ENCODE results near the gene EDC3.
"Not testable (repeated sequence)": the region's sequence is repeated elsewhere in the genome, so short reads cannot be mapped to it uniquely, and the experiment has no call there.

The EDC3 gene

DNA sequence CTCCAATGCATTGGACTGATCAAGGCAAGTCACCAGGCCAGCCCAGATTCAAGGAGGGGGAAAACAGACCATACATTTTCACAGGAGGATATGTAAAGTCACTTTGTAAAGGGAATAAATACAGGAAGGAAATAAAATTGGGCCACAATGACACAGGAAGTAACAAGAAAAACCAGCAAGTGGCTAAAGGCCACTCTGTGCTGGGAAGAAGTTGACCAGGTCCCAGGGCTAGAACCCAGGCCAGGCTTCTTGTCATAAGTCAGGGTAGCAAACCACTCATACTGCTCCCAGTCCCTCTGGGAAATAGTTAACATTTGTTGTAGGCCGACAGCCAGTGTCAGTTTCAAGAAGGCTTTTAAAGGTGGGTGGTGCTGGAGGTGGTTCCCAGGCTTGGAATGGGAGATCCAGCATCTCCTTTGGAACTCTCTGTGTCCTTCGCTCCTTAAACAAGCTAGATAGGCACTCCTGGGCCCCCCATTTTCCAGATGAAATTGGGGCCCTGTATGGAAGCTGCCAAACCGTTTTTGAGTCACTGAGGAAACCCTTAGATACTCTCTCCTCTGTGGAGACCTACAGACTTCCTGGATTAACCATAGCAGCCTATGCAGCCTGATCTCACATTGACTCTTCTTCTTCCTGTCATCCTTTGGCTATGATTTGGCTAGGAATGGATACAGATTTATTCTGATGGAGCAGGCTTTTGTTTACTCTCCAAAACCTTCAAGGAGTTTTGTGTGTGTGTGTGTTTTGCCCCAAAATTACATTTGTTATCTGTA, 14.7 kb upstream of the EDC3 start:
- no peak for DNase-seq

DNA sequence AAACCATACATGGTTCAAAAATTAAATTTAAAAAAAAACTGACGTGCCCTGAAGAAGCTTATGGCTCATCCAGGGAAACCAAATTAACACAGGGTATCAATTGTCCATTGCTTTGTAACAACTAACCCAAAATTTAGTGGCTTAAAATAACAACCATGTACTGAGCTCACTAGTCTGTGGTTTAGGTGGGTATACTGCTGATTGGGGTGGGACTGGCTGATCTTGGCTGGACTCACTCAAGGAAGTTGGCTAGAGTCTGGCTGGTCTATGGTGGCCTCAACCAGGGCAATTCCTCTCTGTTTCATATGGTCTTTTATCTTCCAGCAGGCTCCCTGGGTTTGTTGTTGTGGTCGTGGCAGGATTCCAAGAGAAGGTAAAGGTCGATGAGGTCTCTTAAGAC, 14.1 kb upstream of the EDC3 start:
- DNase-seq, result no peak

DNA sequence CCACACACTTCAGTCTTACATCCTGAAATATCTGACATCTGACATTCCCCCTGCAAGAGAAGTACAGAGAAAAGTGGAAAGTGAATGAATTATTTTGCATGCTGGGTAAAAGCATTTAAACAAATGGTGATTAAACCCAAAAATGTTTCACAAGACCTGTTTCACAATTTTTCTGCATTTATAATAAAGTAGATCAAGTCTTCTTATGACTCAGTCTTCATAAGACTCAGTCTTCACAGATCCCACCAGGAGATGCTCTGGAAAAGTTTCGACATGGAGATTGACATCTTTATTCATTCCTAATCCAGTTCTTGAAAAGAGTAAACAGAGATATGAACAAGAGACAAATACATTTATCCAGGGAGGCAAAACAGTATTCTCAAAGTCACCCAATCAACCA, 13.2 kb upstream of the EDC3 start:
- no peak for DNase-seq

DNA sequence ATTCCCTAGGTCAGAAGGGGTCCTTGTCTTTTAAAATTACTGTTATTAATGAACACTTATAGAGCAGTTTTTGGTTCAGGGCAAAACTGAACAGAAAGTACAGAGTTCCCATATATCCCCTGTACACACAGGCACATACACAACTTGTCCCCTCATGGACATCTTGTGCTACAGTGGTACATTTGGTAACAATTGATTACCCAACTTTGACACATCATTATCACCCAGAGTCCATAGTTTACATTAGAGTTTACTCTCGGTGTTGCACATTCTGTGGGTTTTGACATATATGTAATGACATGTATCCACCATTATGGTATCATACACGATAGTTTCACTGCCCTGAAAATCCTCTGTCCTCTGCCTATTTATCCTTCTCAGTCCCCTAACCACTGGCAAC, 984 bp upstream of the EDC3 start:
- DNase-seq, result no peak

DNA sequence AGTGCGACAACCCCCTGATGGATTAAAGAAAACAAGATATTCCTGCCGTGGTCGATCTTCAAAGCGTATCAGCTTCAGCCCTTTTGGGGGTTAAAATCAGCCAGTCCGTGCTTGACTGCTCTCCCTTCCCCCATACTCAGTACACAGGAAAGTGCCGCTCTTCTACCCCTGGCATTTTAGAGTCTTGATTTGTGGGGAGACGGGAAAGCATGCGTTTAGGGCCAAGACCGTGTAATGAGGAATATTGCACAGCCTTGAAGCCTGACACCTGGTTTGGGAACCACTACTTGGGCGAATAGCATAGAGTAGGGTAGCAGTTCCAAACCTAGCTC, 540 bp upstream of the EDC3 start:
- DNase-seq, result no peak

DNA sequence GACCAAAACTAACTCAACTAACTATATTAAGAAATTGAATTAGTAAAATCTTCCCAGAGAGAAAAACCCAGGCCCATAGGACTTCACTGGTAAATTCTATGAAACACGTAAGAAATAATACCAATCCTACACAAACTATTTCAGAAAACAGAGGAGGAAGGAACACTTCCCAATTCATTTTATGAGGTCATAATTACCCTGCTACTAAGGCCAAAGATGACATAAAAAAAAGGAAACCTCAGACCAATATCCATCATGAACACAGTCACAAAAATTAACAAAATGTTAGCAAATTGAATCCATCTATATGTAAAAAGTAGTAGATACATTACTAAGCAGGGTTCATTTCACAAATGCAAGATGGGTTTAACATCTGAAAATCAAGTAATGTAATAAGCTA, 3.5 kb downstream of the EDC3 start:
- no peak for DNase-seq

DNA sequence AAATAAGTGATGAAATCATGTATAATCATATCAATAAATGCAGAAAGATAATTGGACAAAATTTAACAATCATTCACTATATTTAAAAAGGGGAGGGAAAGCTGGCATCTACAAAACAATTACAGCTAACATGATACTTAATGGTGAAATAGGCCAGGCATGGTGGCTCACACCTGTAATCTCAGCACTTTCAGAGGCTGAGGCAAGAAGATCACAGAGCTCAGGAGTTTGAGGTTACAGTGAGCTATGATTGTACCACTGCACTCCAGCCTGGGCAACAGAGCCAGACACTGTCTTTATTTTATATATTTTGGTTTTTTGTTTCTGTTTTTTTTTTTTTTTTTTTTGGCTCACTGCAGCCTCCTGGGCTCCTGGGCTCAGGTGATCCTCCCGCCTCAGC, 12.1 kb downstream of the EDC3 start:
- DNase-seq, result no peak

DNA sequence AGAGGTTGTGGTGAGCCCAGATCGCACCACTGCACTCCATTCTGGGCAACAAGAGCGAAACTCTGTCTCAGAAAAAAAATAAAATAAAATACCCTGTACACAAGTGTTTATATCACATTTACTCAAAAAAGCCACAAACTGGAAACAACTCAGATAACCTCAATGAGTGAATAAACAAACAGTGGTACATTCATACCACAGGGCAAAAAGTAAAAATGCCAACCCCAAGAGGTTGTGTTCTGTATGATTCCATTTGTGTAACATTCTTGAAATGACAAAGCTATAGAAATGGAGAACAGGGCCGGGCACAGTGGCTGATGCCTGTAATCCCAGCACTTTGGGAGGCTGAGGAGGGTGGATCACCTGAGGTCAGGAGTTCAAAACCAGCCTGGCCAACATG, 12.9 kb downstream of the EDC3 start:
- no peak for DNase-seq

DNA sequence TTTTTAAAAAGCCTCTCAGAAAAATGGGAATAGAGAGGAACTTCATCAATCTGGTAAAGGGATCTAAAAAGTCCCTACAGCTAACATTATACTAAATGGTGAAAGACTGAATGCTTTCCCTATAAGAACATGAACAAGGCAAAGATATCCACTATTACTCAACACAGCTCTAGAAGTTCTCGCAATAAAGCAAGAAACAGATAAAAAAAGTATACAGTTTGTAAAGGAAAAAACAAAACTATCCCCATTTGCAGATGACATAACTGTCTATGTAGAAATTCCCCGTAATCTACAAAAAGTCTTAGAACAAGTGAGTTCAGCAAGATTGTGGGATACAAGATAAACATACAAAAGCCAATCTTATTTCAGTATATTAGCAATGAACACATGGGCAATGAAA, 15.4 kb downstream of the EDC3 start:
- DNase-seq, result no peak

DNA sequence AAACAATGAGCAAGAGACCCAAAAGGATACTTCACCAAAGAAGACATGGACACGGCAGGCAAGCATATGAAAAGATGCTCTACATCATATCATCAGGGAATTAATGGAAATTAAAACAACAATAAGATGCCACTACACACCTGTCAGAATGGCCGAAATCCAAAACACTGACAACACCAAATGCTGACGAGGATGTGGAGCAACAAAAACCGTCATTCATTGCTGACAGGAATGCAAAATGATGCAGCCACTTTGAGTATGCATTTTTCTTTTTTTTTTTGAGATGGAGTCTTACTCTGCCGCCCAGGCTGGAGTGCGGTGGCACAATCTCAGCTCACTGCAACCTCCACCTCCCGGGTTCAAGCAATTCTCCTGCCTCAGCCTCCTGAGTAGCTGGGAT, 19.0 kb downstream of the EDC3 start:
- DNase-seq, result no peak

DNA sequence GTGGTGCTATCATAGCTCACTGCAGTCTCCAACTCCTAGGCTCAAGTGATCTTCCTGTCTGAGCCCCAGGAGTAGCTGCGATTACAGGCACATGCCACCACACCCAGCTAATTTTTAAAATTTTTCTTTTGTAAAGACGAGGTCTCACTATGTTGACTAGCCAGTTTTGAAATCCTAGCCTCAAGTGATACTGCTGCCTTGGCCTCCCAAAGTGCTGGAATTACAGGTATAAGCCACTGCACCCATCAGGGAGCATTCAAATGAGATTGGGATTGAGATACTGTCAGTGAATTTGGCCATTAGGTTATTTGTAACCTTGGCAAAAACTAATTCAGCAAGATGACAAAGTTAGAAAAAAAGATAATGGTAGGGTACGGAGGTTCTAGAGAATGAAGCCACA, 21.7 kb downstream of the EDC3 start:
- no peak for DNase-seq

DNA sequence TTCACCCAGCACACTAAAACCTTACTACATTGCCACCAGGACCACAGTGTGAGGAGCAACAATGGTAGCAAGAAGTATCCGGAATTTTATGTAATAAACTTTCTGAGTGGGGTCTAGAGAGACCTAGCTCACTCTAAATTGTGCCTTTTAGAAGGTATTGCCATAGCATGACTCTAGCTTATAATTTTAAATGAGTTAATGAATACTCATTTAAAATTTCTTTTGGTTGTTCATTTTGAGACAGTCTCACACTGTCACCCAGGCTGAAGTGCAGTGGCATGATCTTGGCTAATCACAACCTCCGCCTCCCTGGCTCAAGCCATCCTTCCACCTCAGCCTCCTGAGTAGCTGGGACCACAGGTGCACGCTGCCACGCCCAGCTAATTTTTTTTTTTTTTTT, 26.2 kb downstream of the EDC3 start:
- DNase-seq, result no peak

DNA sequence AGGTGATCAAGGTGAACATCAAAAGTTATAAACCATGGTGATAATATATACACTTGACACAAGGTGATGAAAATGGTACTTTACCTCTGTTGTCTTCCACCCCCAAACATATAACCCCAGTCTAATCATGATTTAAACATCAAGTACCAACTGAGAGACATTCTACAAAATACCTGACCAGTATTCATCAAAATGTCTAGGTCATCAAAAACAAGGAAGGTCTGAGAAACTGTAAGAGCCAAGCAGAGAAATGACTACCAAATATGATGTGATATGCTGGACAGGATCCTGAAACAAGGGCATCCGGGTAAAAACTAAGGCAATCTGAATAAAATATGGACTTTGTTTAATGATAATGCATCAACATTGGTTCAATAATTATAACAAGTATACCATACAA, 27.8 kb downstream of the EDC3 start:
- DNase-seq, result no peak

DNA sequence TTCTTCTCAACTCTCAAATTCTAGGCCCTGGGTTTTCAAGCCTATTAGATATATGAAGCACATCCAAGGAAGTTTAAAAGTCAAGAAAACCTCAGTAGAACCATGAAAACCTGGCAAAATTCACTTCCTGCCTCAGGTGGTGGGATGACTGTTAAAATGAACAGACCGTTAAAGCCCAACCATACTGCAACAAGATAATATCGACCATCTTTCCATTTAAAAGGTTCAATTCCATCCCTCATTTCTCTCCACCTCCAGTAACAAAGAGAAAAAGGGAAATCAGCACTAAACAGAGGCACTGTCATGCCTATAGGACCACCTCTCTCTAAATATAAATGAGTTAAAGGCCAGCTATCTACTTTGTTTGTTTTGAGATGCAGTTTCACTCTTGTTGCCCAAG, 31.2 kb downstream of the EDC3 start:
- no peak for DNase-seq

DNA sequence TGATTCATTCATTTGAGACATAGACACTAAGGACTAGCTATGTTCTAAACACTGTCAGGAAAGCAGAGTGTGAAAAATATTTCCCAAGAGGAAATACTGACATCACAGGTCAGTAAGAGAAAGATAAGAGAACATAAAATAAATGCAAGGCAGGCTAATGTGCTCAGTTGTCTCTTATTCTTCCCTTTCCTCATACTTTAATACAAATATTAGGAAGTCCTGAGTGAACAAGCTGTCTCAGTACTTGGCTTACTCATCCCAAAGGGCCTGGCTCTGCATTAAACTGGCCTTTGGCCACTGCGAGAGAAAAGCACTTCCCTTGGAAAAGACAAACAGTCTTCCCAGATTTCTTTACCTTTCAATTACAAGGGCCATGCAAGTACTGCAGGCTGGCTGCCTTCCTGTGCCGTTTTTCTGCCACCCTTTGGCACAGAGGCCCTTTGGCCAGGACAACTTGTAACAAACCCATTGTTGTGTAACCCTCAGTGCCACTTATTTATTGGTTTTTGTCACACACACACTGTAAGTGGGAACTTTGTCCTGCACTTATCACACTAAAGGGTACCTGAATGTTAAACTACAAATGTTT, 31.7 kb downstream of the EDC3 start:
- DNase-seq, result peak in 17 of 56 donors; percentile 7 to 48 (median 24)

DNA sequence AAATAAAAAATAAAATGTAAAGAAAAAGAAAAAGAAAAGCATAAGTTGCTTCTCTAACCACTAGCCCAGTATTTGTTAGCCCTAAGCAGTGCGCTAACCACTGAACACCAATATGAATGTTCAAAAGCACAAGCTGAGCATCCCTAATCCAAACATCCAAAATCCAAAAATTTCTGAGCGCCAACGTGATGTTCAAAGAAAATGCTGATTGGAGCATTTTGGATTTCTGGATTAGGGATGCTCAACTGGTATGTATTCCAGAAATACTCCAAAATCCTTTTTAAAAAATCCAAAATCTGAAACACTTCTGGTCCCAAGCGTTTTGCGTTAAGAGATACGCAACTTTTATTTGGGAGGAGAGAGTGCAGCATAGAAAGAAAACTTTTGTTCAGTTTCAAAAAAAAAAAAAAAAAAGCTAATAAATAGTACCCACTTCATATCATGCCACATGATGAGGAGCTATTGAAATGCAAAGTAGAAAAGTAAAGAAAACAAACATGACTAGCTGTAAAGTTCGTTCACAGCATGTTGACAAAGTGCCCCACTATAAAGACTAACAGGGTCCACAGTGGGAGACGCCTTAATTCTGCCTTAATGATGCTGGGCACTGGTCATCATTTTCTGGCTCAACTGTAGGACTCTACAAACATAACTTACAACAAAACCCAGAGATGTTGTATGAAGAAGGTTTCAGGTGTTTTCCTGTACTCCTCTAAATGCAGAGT, 32.4 kb downstream of the EDC3 start:
- DNase-seq, result no peak

DNA sequence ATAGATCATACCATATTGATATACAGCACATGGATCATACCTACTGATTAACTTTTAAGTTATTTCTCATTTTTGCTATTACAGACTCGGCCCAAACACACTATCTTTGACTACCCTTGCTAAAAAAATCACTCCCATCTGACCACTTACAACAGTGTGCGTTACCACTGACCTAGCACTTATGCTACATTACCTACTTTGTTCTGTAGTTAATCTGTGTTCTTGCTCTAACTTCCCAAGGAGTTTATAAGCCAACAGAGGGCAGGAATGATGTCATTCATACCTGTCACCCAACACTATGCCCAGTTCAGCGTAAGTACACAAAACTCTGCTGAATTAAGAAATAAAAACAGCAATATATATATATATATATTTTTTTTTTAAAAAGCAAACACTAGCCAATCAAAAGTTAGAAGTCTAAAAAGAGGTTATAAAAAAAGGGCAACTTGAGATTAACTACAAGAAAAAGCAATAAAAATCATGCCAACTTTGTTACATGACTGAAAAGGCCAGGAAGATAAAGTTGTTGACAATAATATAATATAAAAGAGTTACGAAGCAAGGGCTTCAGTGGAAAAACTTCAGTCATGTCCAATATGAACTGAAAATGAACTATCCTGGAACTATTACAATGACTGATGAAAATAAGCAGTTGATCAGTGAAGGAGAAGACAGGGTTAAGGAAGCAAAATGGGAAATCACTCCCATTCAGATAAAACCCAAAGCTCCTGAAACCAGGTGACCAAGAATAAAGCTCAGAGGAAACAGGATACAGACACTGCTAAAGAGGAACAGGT, 33.6 kb downstream of the EDC3 start:
- DNase-seq, result no peak

DNA sequence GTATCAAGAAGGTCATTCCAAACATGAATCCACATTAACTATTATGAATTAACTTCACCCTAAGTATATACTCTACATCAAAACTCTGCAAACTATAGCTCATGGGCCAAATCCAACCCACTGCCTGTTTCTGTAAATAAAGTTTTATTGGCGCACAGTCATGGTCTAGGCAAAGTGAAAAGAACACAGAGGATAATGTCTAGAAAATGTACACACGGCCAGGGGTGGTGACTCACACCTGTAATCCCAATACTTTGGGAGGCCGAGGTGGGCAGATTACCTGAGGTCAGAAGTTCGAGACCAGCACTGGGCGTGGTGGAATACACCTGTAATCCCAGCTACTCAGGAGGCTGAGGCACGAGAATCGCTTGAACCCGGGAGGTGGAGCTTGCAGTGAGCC, 34.5 kb downstream of the EDC3 start:
- DNase-seq, result not testable (repeated sequence)

DNA sequence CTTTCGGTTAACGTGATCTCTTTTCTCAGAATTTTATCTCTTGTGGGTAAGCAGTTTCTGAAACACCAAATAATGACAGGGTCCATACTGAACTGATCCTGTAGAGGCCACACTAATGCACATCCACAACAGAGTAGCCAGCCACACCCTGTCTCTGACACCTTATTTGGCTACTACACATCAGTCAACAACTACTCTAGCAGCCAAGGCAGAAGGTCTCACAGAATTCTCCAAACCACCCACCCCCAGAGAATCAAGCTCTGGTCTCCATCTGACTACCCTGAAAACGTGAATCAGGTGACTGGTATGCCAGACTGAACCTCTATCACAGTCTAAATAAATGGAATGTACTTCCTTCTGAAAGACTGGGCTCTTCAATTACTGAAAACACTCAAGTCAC, 38.0 kb downstream of the EDC3 start:
- DNase-seq, result no peak

DNA sequence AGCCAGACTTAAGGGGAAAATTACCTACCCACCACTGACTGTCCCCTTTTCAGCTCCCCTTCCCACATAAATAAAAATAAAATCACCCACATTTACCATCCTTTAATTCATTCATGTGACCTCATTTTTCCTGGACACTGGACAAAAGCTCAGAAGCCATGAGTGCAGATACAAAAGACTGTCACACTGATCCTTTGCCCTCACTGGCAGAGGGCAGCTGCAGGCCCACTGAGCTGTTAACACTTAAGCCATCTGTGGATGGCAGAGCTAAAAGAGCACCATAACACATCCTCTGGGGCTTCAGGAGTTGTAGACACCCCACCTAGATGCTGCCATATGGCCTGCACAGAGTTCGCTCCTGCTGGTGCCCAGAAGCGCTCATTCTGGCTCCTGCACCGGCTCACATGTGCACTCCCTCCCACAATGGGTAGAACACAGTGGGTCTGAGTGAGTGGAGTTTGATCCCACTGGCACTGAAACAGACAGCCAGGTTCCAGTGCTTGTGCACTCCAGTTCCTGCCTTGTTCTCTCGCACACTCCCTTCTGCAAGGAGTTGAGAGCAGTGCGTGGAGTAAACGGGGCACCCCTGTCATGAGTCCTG, 38.8 kb downstream of the EDC3 start:
- peak in 8 of 56 donors; percentile 7 to 38 (median 22) for DNase-seq

DNA sequence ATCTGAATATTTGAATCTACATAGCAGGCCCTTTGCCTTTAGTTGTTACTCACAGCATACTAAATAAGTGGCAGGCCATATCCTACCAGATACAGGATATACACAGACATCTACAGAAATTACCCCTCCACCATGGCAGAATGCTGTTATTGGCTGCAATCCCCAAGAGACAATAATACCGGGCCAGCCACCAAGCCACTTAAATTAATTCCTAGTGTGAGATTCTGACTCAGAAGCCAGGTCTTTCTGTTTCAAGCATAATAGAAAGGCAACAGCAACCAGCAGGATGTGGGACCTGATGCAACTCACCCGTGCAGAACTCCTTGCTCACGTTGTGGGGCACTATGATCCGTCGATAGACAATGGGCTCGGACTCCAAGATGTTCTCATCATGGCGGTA, 40.4 kb downstream of the EDC3 start:
- no peak for DNase-seq

Measured in amygdala (tissue), 56 donors.